Fibroblast of villous mesenchyme (primary cell): ENCODE measurements around the gene HHIP. TPM values are rescaled to one million over a fixed set of nuclear protein-coding genes. Genes with fewer than 3 reads are reported as not detected.

Experiments used
- DNase-seq: peaks from one replicate; pipeline ENCODE4 v3.0.0-alpha.2; 2010; ENCODE audit warnings: low read depth
- H3K4me3 ChIP-seq: 2 replicates; pipeline ENCODE4 v1.5.1; 2011; ENCODE audit warnings: low read depth, mild to moderate bottlenecking, low read length
- CTCF ChIP-seq: IDR thresholded peaks from 2 replicates; pipeline ENCODE4 v1.5.1; 2012; ENCODE audit warnings: low read depth, mild to moderate bottlenecking, low read length; ENCODE audit not compliant: insufficient read depth
- total RNA-seq: library from RNA; depleted of rRNA; stranded (reverse); fragments of >200 nt; gene quantifications from 2 replicates; pipeline ENCODE4 v1.2.3, GENCODE V29; 2012

HHIP gene
- total RNA-seq, 1 donor: 1.7 TPM

GRCh38 chr4:144627663-144628076 is 18.3 kb upstream of the HHIP start:
- no peak for TF ChIP-seq CTCF
- DNase-seq: peak; percentile 20
- no peak overlapping the region for H3K4me3 ChIP-seq

DNA sequence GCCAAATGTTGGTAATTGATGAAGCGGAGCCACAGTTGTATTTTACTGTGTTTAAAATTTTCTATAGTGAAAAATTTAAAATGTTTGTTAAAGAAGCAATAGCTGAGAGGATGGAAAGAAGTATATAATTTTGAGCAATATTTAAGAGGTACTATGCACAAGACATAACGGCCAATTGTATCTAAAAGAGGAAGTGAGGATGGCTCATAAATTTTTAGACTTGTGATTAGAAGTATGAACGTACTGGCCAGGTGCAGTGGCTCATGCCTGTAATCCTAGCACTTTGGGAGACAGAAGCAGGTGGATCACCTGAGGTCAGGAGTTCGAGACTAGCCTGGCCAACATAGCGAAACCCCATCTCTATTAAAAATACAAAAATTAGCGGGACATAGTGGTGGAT is 12.7 kb upstream of the HHIP start:
- no peak overlapping the region for H3K4me3 ChIP-seq
- TF ChIP-seq CTCF: no peak

DNA sequence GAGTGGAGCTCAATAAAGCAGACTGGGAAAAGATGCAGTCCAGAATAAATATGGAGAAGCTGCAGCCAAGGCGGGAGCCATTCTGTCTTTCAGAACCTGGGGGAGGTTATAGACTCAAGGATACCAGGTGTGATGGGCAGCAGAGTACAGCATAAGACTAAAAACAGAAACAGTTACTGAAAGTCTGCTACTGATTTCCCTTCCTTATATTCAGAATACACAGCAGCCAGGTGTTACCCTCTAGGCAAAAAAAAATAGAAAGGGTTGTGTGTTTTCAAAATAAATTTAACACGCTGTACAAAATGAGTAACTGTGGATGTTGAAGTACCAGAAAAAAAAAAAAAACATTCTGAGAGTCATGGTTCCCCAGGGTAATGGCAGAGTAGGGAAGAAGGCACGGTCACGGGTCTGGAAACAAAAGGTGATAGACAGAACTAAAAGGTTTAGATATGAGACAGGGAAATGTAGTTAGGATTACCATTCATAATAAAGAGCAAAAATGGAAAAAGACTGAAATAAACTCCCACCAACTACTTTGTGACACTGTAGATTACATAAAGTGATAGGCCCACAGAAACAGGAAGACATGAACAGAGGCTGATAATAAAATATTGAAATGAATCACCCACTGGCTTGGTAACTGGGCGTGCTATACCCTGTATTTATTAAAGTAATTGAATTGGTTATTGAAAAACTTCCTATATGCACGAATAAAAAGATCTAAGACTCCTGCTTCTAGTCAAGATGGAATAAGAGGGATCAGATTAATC is 10.8 kb upstream of the HHIP start:
- no peak for DNase-seq
- no peak overlapping the region for H3K4me3 ChIP-seq
- no peak for TF ChIP-seq CTCF

More for the DNA sequence above, 12.7 kb upstream of the HHIP start:
- no peak for DNase-seq

DNA sequence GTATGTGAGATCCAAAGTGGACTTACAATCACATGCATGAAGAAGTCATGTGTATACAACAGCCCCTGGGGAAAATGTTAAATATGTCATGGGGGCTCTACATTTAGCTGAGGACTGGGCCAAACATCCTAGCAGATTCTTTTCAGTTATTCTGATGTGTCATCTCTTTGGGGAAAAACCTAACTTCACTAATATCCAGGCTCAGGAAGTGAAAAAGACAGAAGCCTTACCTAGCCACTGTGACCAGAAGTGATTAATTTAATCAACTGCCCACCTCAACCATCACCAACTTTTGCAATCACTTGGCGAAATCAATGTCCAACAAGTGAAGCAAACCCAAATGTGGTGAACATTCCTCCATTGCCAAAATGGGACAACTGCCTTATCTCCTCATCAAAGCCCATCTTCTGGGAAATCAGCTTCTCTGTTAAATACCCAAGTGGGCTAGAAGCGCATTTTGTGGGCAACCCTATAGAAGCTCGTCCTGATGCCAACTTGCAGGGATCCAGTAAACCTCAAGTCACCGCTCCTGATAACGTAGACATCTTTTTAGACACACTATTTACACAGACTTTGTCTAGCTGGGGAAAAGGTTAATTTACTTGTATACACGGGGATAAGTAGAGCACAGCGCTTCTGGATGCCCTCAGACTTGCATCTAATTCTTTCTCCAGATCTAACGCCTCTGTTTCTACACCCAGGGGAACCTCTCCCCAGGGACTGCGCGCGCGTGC is 1.4 kb upstream of the HHIP start:
- TF ChIP-seq CTCF: no peak
- no peak for DNase-seq
- no peak overlapping the region for H3K4me3 ChIP-seq

DNA sequence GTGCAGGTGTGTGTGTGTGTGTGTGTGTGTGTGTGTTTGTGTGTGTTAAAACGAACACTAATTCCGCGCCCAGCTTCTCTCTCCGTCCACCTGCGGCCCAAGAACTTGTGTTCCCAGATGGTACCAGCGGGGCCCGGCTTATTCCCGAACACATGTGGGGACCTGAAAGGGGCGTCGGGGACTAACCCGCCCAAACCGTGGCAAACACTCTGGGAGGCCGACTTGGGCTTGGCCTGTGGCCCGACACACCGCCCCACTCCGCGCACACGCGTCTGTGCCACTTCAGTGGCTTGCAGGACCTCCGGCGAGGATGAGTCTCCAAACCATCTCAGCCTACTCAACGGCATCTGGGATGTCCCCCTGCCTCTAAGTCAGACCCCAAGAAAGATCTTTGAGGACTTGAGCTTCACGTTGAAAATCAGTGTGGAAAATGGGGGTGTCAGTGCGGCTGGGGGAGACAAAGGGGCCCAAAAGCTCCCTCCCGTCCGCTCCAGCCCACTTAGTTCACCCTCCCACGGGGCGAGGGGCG is 790 bp upstream of the HHIP start:
- no peak for DNase-seq
- peak overlapping the region; percentile 60 for H3K4me3 ChIP-seq
- no peak for TF ChIP-seq CTCF

DNA sequence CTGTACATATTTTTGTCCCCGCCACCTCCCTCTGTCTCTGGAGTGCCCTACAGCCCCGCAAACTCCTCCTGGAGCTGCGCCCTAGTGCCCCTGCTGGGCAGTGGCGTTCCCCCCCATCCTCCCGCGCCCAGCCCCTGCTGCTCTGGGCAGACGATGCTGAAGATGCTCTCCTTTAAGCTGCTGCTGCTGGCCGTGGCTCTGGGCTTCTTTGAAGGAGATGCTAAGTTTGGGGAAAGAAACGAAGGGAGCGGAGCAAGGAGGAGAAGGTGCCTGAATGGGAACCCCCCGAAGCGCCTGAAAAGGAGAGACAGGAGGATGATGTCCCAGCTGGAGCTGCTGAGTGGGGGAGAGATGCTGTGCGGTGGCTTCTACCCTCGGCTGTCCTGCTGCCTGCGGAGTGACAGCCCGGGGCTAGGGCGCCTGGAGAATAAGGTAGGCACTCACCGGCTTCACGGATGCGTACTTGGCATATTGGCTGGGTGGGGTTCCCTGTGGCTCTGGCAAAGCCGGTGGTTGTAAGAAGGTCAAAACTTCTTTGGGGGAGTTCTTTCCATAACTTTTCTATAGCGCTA is 653 bp downstream of the HHIP start:
- peak overlapping the region; percentile 60 for H3K4me3 ChIP-seq
- peak; percentile 15 for TF ChIP-seq CTCF
- DNase-seq: no peak
